ENCODE results near the gene TNFAIP8L3.

DNA sequence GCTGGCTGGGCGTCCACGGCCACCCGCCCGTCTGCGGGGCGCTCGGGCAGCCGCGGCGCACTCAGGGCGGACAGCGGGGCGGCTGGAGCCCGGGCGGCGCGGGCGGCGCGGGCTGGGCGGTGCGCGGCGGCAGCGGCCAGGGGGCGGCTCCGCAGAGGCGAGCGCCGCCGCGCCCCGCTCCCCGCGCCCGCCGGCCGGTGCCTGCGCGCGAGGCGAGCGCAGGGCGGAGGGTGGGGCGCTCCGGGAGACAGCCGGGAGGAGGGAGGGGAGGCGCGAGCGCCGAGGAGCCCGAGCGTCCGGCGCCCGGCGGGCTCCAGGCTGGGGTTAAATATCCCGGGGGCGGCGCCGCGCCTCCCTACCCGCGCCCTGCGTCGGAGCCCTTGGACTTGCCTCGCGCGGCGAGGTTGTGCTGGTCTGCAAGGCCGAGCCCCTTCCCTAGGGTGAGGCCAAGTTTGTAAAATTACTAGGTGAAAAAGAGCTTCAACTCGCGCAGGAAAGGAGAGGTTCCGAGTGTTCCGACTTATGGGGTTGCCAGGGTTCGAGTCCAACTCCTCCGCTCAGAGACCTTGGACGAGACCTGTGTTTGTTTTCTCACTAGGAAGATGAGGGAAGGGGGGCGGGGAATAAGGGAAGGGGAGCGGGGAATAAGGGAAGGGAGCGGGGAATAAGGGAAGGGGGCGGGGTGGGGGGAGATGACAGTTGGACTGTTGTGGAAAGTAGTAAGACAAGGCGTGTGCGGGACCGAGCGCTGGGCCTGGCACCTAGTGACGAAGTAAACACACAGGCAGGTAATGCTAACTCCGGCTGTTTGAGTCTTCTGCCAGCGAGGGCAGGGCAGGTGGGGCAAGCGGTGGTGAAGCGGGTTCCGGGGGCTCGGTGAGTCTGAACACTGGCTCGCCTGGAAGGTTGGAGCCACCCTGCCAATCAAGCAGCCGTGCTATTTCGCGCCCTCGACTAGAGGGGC, at the start of gene TNFAIP8L3:
- TF ChIP-seq EZH2 (optimal IDR thresholded peaks at IDR 0.05; ENCODE audit: low read depth, low read length) = no peak
- no peak for TF ChIP-seq CTCF (IDR thresholded peaks at IDR 0.05; ENCODE audit: low read length)

Data from MM.1S (cell line).